SU-DHL-6 (cell line): Measurements from ENCODE around the gene RABGEF1.

Experiments used
- H2AFZ ChIP-seq: fragments of 200-600 bp; sonication (generic); 2 replicates; pipeline ENCODE4 v1.6.1; 2014; ENCODE audit warnings: low read depth, mild to moderate bottlenecking, moderate library complexity, mixed read lengths, antibody characterized with exemption, low read length; ENCODE audit not compliant: severe bottlenecking
- H3F3A ChIP-seq: fragments of 200-600 bp; shearing (Covaris generic); 2 replicates; pipeline ENCODE4 v1.6.0; 2016; ENCODE audit warnings: antibody characterized with exemption, mild to moderate bottlenecking; ENCODE audit not compliant: insufficient read depth
- H3K27ac ChIP-seq: fragments of 200-600 bp; sonication (generic); 2 replicates; pipeline ENCODE4 v1.5.1; 2016; ENCODE audit warnings: low read depth, mild to moderate bottlenecking, low read length, moderate library complexity, mixed read lengths
- H3K27me3 ChIP-seq: fragments of 200-600 bp; sonication (generic), shearing (Covaris generic); 2 replicates; pipeline ENCODE4 v1.6.0; 2014; ENCODE audit warnings: mild to moderate bottlenecking, low read length
- H3K36me3 ChIP-seq: fragments of 200-600 bp; sonication (generic); 2 replicates; pipeline ENCODE4 v1.6.1; 2014; ENCODE audit warnings: mild to moderate bottlenecking, low read length, mixed read lengths
- H3K4me2 ChIP-seq: fragments of 300-600, 200-600 bp; shearing (Covaris generic), sonication (generic); 2 replicates; pipeline ENCODE4 v1.6.0; 2014; ENCODE audit warnings: low read length, low read depth, mild to moderate bottlenecking; ENCODE audit not compliant: poor library complexity, severe bottlenecking
- H3K4me3 ChIP-seq: fragments of 200-600 bp; sonication (generic); 2 replicates; pipeline ENCODE4 v1.5.1; 2014; ENCODE audit warnings: antibody characterized with exemption, low read length, mild to moderate bottlenecking, mixed read lengths; ENCODE audit not compliant: insufficient read depth, poor library complexity, severe bottlenecking
- H3K79me2 ChIP-seq: fragments of 200-600 bp; sonication (generic); 2 replicates; pipeline ENCODE4 v1.6.1; 2014; ENCODE audit warnings: mild to moderate bottlenecking, low read length, moderate library complexity; ENCODE audit not compliant: insufficient read depth
- H3K9ac ChIP-seq: fragments of 200-600 bp; sonication (generic); 2 replicates; pipeline ENCODE4 v1.7.0; 2014; ENCODE audit warnings: mild to moderate bottlenecking, low read length
- H3K9me2 ChIP-seq: fragments of 200-600 bp; sonication (generic); replicated peaks from 2 replicates; pipeline ENCODE4 v1.6.1; 2014; ENCODE audit warnings: low read length; ENCODE audit not compliant: insufficient read depth
- H3K9me3 ChIP-seq: fragments of 200-600 bp; sonication (generic); 2 replicates; pipeline ENCODE4 v1.6.1; 2014; ENCODE audit warnings: low read length, mixed read lengths; ENCODE audit not compliant: insufficient read depth
- H4K20me1 ChIP-seq: fragments of 200-600 bp; sonication (generic); 2 replicates; pipeline ENCODE4 v1.6.1; 2014; ENCODE audit warnings: low read depth, mild to moderate bottlenecking, antibody characterized with exemption, low read length, moderate library complexity, mixed read lengths
- EZH2phosphoT487 ChIP-seq: fragments of 200-600 bp; sonication (generic), shearing (Covaris generic); conservative IDR thresholded peaks from 2 replicates; pipeline ENCODE4 v1.6.1; 2018; ENCODE audit warnings: mild to moderate bottlenecking, antibody characterized with exemption, low read length, moderate library complexity, mixed read lengths
- TF ChIP-seq, protein P1 (sequence below): fragments of 200-600 bp; sonication (generic); IDR thresholded peaks from one replicate; pipeline ENCODE4 v1.5.1; 2017; ENCODE audit warnings: antibody characterized with exemption, mild to moderate bottlenecking, low read length, moderate library complexity; ENCODE audit not compliant: insufficient read depth, poor library complexity, severe bottlenecking

RABGEF1 gene

DNA sequence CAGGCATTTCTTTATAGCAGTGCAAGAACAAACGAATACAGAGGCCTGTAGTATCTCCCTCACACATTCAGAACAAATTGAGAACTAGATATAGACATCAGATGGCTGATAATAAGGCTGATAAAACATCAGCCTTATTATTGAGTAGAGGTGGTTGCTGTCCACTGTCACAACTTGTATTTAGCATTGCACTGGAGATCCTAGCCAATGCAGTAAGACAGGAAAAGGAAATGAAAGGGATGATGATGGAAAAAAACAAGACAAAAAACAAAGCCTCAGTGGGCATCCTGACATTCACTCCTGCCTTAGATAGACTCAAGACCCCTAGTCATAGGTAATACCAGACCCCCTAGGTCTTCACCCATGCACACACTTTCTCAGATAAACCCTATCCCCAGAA is 4.7 kb upstream of the RABGEF1 start:
- Histone ChIP-seq H3K4me3 (no peak overlapping the region), H2AFZ (no peak overlapping the region), H3K9me3 (no peaks in the 10 kb centered on the region), H3K4me2 (peak overlapping the region; percentile 61), H3K36me3 (no peaks in the 10 kb centered on the region), H3F3A (peaks cover 35% of the 10 kb centered on the region), H3K9me2 (no peaks in the 10 kb centered on the region), H3K9ac (no peak overlapping the region), H3K27me3 (no peaks in the 10 kb centered on the region), H3K79me2 (peaks cover 25% of the 10 kb centered on the region), H4K20me1 (no peaks in the 10 kb centered on the region), H3K27ac (peak overlapping the region; percentile 82)
- TF ChIP-seq EZH2phosphoT487: no peak
- TF ChIP-seq, protein P1, sequence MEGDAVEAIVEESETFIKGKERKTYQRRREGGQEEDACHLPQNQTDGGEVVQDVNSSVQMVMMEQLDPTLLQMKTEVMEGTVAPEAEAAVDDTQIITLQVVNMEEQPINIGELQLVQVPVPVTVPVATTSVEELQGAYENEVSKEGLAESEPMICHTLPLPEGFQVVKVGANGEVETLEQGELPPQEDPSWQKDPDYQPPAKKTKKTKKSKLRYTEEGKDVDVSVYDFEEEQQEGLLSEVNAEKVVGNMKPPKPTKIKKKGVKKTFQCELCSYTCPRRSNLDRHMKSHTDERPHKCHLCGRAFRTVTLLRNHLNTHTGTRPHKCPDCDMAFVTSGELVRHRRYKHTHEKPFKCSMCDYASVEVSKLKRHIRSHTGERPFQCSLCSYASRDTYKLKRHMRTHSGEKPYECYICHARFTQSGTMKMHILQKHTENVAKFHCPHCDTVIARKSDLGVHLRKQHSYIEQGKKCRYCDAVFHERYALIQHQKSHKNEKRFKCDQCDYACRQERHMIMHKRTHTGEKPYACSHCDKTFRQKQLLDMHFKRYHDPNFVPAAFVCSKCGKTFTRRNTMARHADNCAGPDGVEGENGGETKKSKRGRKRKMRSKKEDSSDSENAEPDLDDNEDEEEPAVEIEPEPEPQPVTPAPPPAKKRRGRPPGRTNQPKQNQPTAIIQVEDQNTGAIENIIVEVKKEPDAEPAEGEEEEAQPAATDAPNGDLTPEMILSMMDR: no peak

DNA sequence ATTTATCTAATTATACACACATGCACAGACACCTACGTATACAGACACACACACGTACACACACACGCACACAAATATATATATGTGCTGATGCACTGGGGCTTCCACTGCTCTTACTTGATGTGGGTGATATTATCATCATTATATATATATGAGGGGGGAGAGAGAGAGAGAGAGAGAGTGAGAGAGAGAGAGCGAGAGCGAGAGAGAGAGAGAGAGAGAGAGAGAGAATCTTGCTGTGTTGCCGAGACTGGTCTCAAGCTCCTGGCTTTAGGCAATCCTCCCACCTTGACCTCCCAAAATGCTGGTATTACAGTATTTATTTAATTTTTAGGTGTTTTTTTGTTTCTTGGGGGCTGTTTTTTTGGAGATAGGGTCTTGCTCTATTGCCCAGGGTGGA is 3.6 kb upstream of the RABGEF1 start:
- no peak overlapping the region for H2AFZ ChIP-seq
- peak overlapping the region; percentile 36 for H3K9ac ChIP-seq
- no peaks in the 10 kb centered on the region for H3K27me3 ChIP-seq
- H3K4me2 ChIP-seq: peak overlapping the region; percentile 61
- no peak for TF ChIP-seq EZH2phosphoT487
- TF ChIP-seq, protein P1: no peak
- no peaks in the 10 kb centered on the region for H3K36me3 ChIP-seq
- H3K4me3 ChIP-seq: peak overlapping the region; percentile 8
- peak overlapping the region; percentile 82 for H3K27ac ChIP-seq
- peaks cover 3% of the 10 kb centered on the region; the same call in 1 of the 2 replicates for H4K20me1 ChIP-seq
- H3K9me2 ChIP-seq: no peaks in the 10 kb centered on the region
- peaks cover 35% of the 10 kb centered on the region for H3K79me2 ChIP-seq
- H3F3A ChIP-seq: peaks cover 35% of the 10 kb centered on the region
- no peaks in the 10 kb centered on the region for H3K9me3 ChIP-seq

DNA sequence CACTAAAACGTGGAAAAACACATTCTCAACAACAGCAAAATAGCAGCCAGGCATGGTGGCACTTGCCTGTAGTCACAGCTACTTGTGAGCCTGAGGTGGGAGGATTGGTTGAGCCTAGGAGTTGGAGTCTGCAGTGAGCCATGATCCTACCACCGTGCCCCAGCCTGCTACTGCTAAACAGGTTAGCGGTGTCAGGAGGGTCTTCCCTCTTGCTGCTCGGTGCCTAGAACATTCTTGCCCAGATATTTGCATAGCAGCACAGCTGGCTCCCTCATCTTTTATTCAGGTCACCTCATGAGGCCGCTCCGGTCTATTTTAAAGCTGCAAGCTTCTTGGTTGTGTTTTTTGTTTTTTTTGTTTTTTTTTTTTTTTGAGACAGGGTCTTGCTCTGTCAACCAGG is 2.9 kb upstream of the RABGEF1 start:
- Histone ChIP-seq H3F3A (peaks cover 35% of the 10 kb centered on the region), H2AFZ (peak overlapping the region; percentile 15), H3K4me2 (peak overlapping the region; percentile 61), H3K79me2 (peaks cover 43% of the 10 kb centered on the region), H3K9me3 (no peaks in the 10 kb centered on the region), H4K20me1 (peaks cover 3% of the 10 kb centered on the region; the same call in 1 of the 2 replicates), H3K27me3 (no peaks in the 10 kb centered on the region), H3K27ac (peak overlapping the region; percentile 82), H3K36me3 (no peaks in the 10 kb centered on the region), H3K9me2 (no peaks in the 10 kb centered on the region), H3K9ac (peak overlapping the region; percentile 36), H3K4me3 (peak overlapping the region; percentile 8)
- no peak for TF ChIP-seq EZH2phosphoT487
- TF ChIP-seq, protein P1: no peak
